NCI-H1105 treated with DMSO at 0.1 percent for 48 hours (cell line): ENCODE results near the gene LRTM2.

Experiments used
- DNase-seq: peaks from one replicate; lab custom pipeline; 2025; lab: John Stamatoyannopoulos, UW

LRTM2 gene

GRCh38 chr12:1884651-1885050, 64.3 kb downstream of the LRTM2 start:
- no peak for DNase-seq

DNA sequence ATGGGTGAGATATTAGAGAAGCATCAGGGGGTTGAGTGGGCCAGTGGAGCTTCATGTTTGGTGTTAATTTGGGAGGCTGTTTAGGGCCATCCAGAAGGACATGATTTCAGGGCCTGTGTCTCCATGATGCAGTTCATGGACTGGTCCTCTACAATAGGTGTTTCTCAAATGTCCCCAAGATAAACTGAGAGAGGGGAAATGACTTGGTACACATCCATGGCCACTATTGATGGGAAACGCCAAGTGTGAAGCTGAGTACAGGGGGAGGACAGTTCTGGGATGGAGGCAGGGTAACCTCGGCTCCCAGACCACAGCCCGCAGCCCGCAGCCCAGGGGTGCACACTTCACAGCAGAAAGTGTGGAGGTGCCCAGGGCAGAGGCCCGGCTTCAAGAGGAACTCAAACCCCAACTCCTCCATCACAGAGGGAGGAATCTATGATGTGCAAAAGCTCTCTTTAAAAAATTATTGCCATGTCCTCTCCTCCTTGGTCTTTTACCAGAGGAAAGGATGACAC, 64.8 kb downstream of the LRTM2 start:
- DNase-seq = no peak

- no peak for DNase-seq
Observed at GRCh38 chr12:1885599-1886245, 65.4 kb downstream of the LRTM2 start.
